Motor neuron (in vitro differentiated cells): Measurements from ENCODE around the gene CD244. TPM values are rescaled to one million over a fixed set of nuclear protein-coding genes. Genes with fewer than 3 reads are reported as not detected.
"Not testable (repeated sequence)": the region's sequence is repeated elsewhere in the genome, so short reads cannot be mapped to it uniquely, and the experiment has no call there.

Experiments
- ATAC-seq, 8 experiments: fragments of 200-7000 bp; cut with Tn5 transposase; replicated peaks in 6 of 8; 2 replicates each; pipeline ENCODE4 v1.8.0; 2021; ENCODE audit warnings: mild to moderate bottlenecking in 8 of 8, moderate library complexity in 8 of 8
- H3K27ac ChIP-seq, 2 donors: fragments of 250-450 bp; sonication (Bioruptor Pico); 2 replicates each; pipeline ENCODE4 v1.9.0; 2021; ENCODE audit warnings: antibody characterized with exemption in 2 of 2, mild to moderate bottlenecking in 2 of 2, moderate library complexity in 1 of 2
- H3K4me1 ChIP-seq, 2 donors: fragments of 250-450 bp; sonication (Bioruptor Pico); replicated peaks in 1 of 2; 2 replicates each; pipeline ENCODE4 v1.6.1; 2021; ENCODE audit warnings: antibody characterized with exemption in 2 of 2, mild to moderate bottlenecking in 2 of 2, moderate library complexity in 1 of 2
- H3K4me3 ChIP-seq, 5 donors: fragments of 250-450 bp; sonication (Bioruptor Pico); 2 replicates each; pipeline ENCODE4 v1.9.0; 2021; ENCODE audit warnings: antibody characterized with exemption in 5 of 5, mild to moderate bottlenecking in 5 of 5, moderate library complexity in 4 of 5
- WGBS, 10 experiments: fragments of 450-650 bp; shearing (Covaris generic); methylation state at CpG; one replicate each; pipeline ENCODE4 v1.0.0; 2022; 5-methylcytosine and 5-hydroxymethylcytosine counted together
- in situ Hi-C, 9 experiments: fragments of 400-800 bp; cut with MboI; loops; one replicate each; pipeline ENCODE4 v1.15.0; 2021; ENCODE audit warnings: low sequenced_read_pairs in 9 of 9, low pct_unique_long_range_greater_than_20kb in 2 of 9; ENCODE audit not compliant: unreplicated experiment in 9 of 9
- total RNA-seq, 8 experiments: library from RNA; unstranded; fragments of 300-600 nt; gene quantifications; 2 replicates each; pipeline versions ENCODE4 v1.2.3 to v1.2.4, GENCODE V29; 2022

Gene CD244
- total RNA-seq, 8 experiments from 2014 or later: 0.08 to 3.7 (median 0.31) TPM; not detected in 3

DNA sequence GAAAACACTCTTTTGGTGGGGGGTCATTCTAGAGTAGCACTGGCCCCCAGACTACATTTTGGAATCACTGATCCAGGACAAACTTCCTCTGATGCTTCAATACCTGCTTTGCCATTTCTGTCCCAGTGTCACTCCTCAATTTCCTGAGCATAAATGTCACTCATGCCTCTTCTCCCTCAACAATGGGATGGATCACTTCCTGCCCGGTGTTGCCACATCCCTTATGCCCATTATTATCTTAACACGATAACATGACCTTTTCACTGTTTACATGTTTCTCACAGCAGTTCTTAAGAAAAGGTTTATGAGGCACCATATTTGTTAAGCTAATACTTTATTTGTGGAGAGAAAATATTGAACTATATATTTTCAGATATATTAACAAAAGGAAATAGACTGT, 26.2 kb upstream of the CD244 start:
- H3K4me3 ChIP-seq: no peak overlapping the region
- H3K27ac ChIP-seq: no peak overlapping the region
- WGBS, 10 experiments: 0 to 70% (median 40%) methylated on average over 1 to 2 of the region's 2 CpGs; no CpG with 5 or more reads in 3 of the 10 experiments
- no peak for ATAC-seq
- H3K4me1 ChIP-seq: peaks cover 0 to 6% of the 10 kb centered on the region in 2 donors
- in situ Hi-C loops: no loop called here

DNA sequence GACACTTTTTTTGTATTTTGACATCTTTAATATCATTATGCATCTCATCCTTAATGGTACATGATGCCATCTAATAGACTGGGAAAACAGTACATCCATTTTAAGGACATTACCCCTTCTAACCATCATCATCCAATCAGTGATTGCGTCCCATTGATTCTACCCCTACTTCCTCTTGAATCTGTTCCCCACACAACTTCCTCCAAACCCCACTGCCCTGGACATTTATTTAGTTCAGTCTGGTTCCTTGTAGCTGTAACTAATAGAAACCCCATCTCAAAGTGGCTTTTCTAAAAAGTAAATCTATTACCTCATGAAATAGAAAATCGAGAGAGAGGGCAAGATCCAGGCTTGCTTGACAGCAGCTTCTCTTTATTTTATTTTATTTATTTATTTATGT, 24.4 kb upstream of the CD244 start:
- no peak for ATAC-seq
- 10 to 91% (median 83%) methylated on average over 1 to 2 of the region's 2 CpGs; no CpG with 5 or more reads in 1 of the 10 experiments for WGBS, 10 experiments
- in situ Hi-C loops: no loop called here
- Histone ChIP-seq H3K4me1 (peaks cover 0 to 11% of the 10 kb centered on the region in 2 donors), H3K27ac (no peak overlapping the region), H3K4me3 (no peak overlapping the region)

GRCh38 chr1:160885042-160885441, 22.4 kb upstream of the CD244 start, which contains the start of gene ITLN1:
TSS of gene ITLN1 (minus strand) at chr1:160885180. CDS start at chr1:160884877, 303 bp downstream.
- Histone ChIP-seq H3K27ac (no peak within 1 kb of the TSS), H3K4me3 (no peak within 1 kb of the TSS), H3K4me1 (peaks cover 0 to 11% of the 10 kb centered on the region in 2 donors)
- WGBS, 10 experiments: 11 to 100% (median 64%) methylated on average over 1 to 5 of the region's 5 CpGs; no CpG with 5 or more reads in 1 of the 10 experiments
- in situ Hi-C loops: no loop called here
- ATAC-seq: no peak

- in situ Hi-C loops: no loop called here
- ATAC-seq: peak in 3 of 8 experiments; percentile 20 to 70 (median 53)
- WGBS, 10 experiments: 29 to 68% (median 49%) methylated on average over 2 to 5 of the region's 6 CpGs; no CpG with 5 or more reads in 7 of the 10 experiments
Measured at GRCh38 chr1:160884579-160884978, 21.9 kb upstream of the CD244 start.

GRCh38 chr1:160883581-160884513, 21.2 kb upstream of the CD244 start:
- in situ Hi-C loops: no loop called here
- no peak overlapping the region for H3K27ac ChIP-seq
- H3K4me1 ChIP-seq: peaks cover 0 to 11% of the 10 kb centered on the region in 2 donors
- 13 to 91% (median 82%) methylated on average over 2 to 13 of the region's 13 CpGs for WGBS, 10 experiments
- H3K4me3 ChIP-seq: no peak overlapping the region
- peak in 3 of 8 experiments; percentile 7 to 96 (median 49) for ATAC-seq

More at GRCh38 chr1:160884579-160884978, 21.9 kb upstream of the CD244 start:
- H3K4me1 ChIP-seq: peaks cover 0 to 11% of the 10 kb centered on the region in 2 donors
- H3K27ac ChIP-seq: no peak overlapping the region
- H3K4me3 ChIP-seq: no peak overlapping the region

DNA sequence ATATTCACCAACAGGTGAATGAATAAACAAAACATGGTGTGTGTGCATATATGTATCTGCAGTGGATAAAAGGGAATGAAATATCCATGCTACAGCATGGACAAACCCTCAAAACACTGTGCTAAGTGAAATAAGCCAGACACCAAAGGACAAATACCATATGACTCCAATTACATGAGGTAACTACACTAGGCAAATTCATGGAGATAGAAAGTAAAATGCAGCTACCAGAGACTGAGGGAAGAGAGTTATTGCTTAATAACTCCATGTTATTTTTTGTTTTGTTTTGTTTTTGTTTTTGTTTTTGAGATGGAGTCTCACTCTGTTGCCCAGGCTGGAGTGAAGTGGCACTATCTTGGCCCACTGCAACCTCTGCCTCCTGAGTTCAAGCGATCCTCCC, 19.9 kb upstream of the CD244 start:
- in situ Hi-C loops: no loop called here
- H3K27ac ChIP-seq: no peak overlapping the region
- 14 to 100% (median 92%) methylated on average over 1 of the region's 1 CpG; no CpG with 5 or more reads in 7 of the 10 experiments for WGBS, 10 experiments
- ATAC-seq: peak in 2 of 8 experiments; percentile 35 to 42
- H3K4me3 ChIP-seq: no peak overlapping the region
- H3K4me1 ChIP-seq: peaks cover 0 to 11% of the 10 kb centered on the region in 2 donors

- WGBS, 10 experiments: 0 to 88% (median 81%) methylated on average over 1 to 5 of the region's 7 CpGs; no CpG with 5 or more reads in 6 of the 10 experiments
- peak in 1 of 8 experiments; percentile 73 for ATAC-seq
- in situ Hi-C loops: not testable (repeated sequence)
Measured at GRCh38 chr1:160881264-160881663, 18.6 kb upstream of the CD244 start.

DNA sequence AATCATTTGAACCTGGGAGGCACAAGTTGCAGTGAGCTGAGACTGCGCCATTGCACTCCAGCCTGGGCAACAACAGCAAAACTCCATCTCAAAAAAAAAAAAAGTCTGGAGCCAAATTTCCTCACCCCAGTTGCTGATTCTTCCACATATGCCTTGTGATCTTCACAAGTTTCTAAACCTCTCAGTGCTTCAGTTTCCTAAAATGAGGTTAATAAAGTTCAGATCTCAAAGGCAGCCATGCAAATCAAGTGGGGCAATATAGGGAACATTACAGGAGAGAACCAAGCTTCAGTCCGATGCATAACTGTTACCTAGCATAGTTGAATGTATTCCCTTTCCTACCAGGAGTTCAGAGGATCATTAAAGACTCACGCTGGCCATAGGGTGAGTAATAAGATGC, 17.5 kb upstream of the CD244 start:
- peak in 1 of 8 experiments; percentile 12 for ATAC-seq
- in situ Hi-C loops: no loop called here
- peaks cover 0 to 11% of the 10 kb centered on the region in 2 donors for H3K4me1 ChIP-seq
- H3K27ac ChIP-seq: no peak overlapping the region
- no peak overlapping the region for H3K4me3 ChIP-seq
- 0 to 100% (median 76%) methylated on average over 1 to 3 of the region's 3 CpGs; no CpG with 5 or more reads in 3 of the 10 experiments for WGBS, 10 experiments

More at GRCh38 chr1:160881264-160881663, 18.6 kb upstream of the CD244 start:
- peaks cover 0 to 11% of the 10 kb centered on the region in 2 donors for H3K4me1 ChIP-seq
- not testable (repeated sequence) for H3K4me3 ChIP-seq, H3K27ac ChIP-seq

DNA sequence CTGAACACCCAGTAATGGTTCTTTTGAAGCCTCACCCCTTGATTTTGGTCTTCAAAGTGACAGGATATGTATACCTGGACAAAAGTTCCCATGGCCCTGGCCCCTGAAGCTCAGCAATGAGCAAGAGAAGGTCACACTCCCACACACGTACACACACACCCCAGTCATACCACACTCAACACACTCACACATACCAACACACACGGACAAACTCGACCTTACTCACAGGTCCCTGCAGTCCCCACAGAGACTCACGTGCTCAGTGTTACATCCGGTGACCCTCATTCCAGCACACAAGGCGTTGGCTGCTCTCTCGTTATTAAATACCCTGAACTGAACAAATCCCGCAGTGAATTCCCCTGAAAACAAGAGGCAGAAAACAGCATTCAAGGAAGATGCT, 16.4 kb upstream of the CD244 start:
- no peak for ATAC-seq
- in situ Hi-C loops: no loop called here
- H3K4me3 ChIP-seq: no peak overlapping the region
- no peak overlapping the region for H3K27ac ChIP-seq
- 8 to 79% (median 61%) methylated on average over 2 to 6 of the region's 8 CpGs; no CpG with 5 or more reads in 2 of the 10 experiments for WGBS, 10 experiments
- H3K4me1 ChIP-seq: peaks cover 0 to 6% of the 10 kb centered on the region in 2 donors

GRCh38 chr1:160877221-160877620, 14.5 kb upstream of the CD244 start:
- no peaks in the 10 kb centered on the region for H3K4me1 ChIP-seq
- in situ Hi-C loops: no loop called here
- ATAC-seq: no peak
- no peak overlapping the region for H3K4me3 ChIP-seq
- H3K27ac ChIP-seq: no peak overlapping the region

- in situ Hi-C loops: no loop called here
- Histone ChIP-seq H3K27ac (no peak overlapping the region), H3K4me3 (no peak overlapping the region), H3K4me1 (no peaks in the 10 kb centered on the region)
- no peak for ATAC-seq
- 22 to 98% (median 89%) methylated on average over 1 to 5 of the region's 5 CpGs; no CpG with 5 or more reads in 2 of the 10 experiments for WGBS, 10 experiments
Measured at GRCh38 chr1:160876311-160876710, 13.6 kb upstream of the CD244 start.

DNA sequence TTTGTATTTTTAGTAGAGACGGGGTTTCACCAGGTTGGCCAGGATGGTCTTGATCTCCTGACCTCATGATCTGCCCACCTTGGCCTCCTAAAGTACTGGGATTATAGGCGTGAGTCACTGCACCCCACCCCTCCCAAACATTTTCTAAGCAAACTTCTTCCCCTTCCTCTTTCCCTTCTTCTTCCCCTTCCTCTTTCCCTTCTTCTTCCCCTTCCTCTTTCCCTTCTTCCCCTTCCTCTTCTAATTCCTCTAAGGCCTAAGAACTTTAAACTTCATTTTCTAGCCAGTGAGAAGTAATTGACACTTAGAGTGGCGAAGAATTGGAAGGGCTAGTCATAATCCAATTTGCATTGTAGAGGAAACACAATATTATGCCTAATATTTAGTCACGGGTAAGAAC, 12.9 kb upstream of the CD244 start:
- ATAC-seq, H3K4me1 ChIP-seq, H3K27ac ChIP-seq, H3K4me3 ChIP-seq, in situ Hi-C loops: not testable (repeated sequence)
- WGBS, 10 experiments: 21 to 100% (median 47%) methylated on average over 1 to 4 of the region's 4 CpGs; no CpG with 5 or more reads in 1 of the 10 experiments

DNA sequence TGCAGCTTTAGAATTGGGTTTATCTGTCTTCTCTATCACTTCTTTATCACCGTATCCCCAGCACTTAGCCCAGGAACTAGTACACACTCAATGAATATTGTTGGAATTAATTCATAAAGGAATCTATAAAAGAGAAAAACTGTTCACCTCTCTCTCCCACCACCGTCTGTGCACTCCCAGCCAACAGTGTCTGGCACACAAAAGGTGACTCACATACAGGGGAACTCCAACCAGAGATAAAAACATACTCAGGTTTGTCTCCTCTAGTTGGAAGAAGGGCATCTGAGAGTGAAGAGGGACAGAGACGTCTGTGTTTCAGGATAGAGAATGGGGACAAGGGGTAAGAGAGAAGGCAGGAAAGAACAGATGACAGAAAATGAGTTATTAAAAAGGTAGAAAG, 12.2 kb upstream of the CD244 start:
- Histone ChIP-seq H3K4me1 (no peaks in the 10 kb centered on the region), H3K27ac (no peak overlapping the region), H3K4me3 (no peak overlapping the region)
- WGBS, 10 experiments: 0 to 100% (median 42%) methylated on average over 1 to 3 of the region's 3 CpGs; no CpG with 5 or more reads in 1 of the 10 experiments
- ATAC-seq: no peak
- in situ Hi-C loops: no loop called here
